NCI-H446 treated with DMSO at 0.1 percent for 48 hours (cell line): ENCODE measurements around the gene NDST1.
A peak's percentile ranks its signal among the peaks of the same experiment; 100 is the strongest.

Experiments used
- DNase-seq: peaks from one replicate; lab custom pipeline; 2025; lab: John Stamatoyannopoulos, UW

Gene NDST1

GRCh38 chr5:150587856-150588595 is 80.1 kb downstream of the NDST1 start:
- DNase-seq = no peak

- DNase-seq = no peak
These were observed 80.6 kb downstream of the NDST1 start for GRCh38 chr5:150588596-150588890.

GRCh38 chr5:150589862-150590601 is 82.1 kb downstream of the NDST1 start:
- DNase-seq = peak; percentile 57

- DNase-seq = peak; percentile 38
These were observed 83.2 kb downstream of the NDST1 start for GRCh38 chr5:150590979-150591695.

GRCh38 chr5:150593593-150593992 is 85.7 kb downstream of the NDST1 start:
- DNase-seq = no peak

GRCh38 chr5:150593996-150594395 is 86.1 kb downstream of the NDST1 start:
- DNase-seq = no peak

GRCh38 chr5:150595466-150596031 is 87.6 kb downstream of the NDST1 start:
- DNase-seq = no peak

- no peak for DNase-seq
These were observed 88.4 kb downstream of the NDST1 start for GRCh38 chr5:150596313-150596712.

GRCh38 chr5:150596826-150597225 is 88.9 kb downstream of the NDST1 start:
- DNase-seq = no peak

- no peak for DNase-seq
These were observed 90.1 kb downstream of the NDST1 start for GRCh38 chr5:150598006-150598405.

- DNase-seq = no peak
These were observed 90.9 kb downstream of the NDST1 start for GRCh38 chr5:150598821-150599273.

- no peak for DNase-seq
These were observed 91.3 kb downstream of the NDST1 start for GRCh38 chr5:150599281-150599680.

GRCh38 chr5:150599917-150600511 is 92.1 kb downstream of the NDST1 start:
- DNase-seq = no peak

GRCh38 chr5:150600616-150601490 is 92.9 kb downstream of the NDST1 start:
- DNase-seq = no peak

- DNase-seq = no peak
These were observed 93.8 kb downstream of the NDST1 start for GRCh38 chr5:150601491-150602345.

GRCh38 chr5:150603052-150603451 is 95.1 kb downstream of the NDST1 start:
- no peak for DNase-seq

GRCh38 chr5:150603491-150603890 is 95.6 kb downstream of the NDST1 start:
- DNase-seq = no peak

- DNase-seq = no peak
These were observed 96.1 kb downstream of the NDST1 start for GRCh38 chr5:150604010-150604409.

GRCh38 chr5:150604894-150605440 is 97.0 kb downstream of the NDST1 start:
- DNase-seq = no peak

- DNase-seq = no peak
These were observed 97.6 kb downstream of the NDST1 start for GRCh38 chr5:150605546-150605945.
